ENCODE data around the gene GABRA5. TPM values are rescaled to one million over a fixed set of nuclear protein-coding genes. Genes with fewer than 3 reads are reported as not detected.

The GABRA5 gene
- total and polyA plus RNA-seq, 2 donors (not counting 1 experiment from before 2014, with no cell fraction given) = 0.23 TPM; not detected in 1

DNA sequence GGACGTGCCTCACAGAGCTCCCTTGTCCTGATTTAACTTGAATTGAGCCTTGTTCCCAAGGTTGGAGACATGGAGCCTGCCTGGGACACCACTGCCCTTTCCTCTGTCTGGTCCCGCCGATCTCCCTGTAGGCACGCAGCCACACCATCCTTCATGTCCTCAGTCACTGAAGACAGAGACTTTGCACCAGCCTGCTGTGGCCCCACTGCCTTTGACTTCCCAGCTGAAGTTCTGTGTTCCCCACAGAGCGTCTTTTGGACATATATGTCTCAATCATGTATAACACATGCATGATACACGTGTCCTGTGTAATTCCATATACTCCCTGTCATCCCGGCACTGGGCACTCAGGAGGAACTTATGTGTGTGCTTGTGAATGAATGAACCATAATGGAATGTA is 23.6 kb downstream of the GABRA5 start:
- Histone ChIP-seq H3K36me3 (ENCODE audit: control insufficient read depth, insufficient read depth, low read length) (no peaks in the 10 kb centered on the region), H3K4me3 (replicated peaks in 1 of 4; ENCODE audit: control extremely low read depth in 1 of 4, insufficient read depth in 1 of 4, low read depth in 3 of 4, low read length in 4 of 4) (no peak overlapping the region), H3K79me2 (ENCODE audit: control insufficient read depth, insufficient read depth, low read length) (no peaks in the 10 kb centered on the region), H3K4me2 (ENCODE audit: extremely low read depth, insufficient read depth, low read length) (no peak overlapping the region), H3K9ac (ENCODE audit: insufficient read depth, low read length) (no peak overlapping the region), H4K20me1 (ENCODE audit: control insufficient read depth, extremely low read depth, insufficient read depth, low read length) (no peaks in the 10 kb centered on the region), H3K27ac (ENCODE audit: insufficient read depth, low read length) (no peak overlapping the region), H3K27me3 (ENCODE audit: control insufficient read depth, insufficient read depth, low read length) (no peaks in the 10 kb centered on the region), H3K4me1 (ENCODE audit: control insufficient read depth, extremely low read depth, insufficient read depth, low read length) (no peaks in the 10 kb centered on the region), H2AFZ (ENCODE audit: low read length) (no peak overlapping the region), H3K9me3 (ENCODE audit: control insufficient read depth, insufficient read depth, low read depth, low read length) (no peaks in the 10 kb centered on the region)
- DNase-seq (ENCODE audit: low read depth in 2 of 2) = no peak
- no peak for TF ChIP-seq EZH2 (IDR thresholded peaks at IDR 0.05; ENCODE audit: low read length, missing control alignments)
- TF ChIP-seq, protein P1, sequence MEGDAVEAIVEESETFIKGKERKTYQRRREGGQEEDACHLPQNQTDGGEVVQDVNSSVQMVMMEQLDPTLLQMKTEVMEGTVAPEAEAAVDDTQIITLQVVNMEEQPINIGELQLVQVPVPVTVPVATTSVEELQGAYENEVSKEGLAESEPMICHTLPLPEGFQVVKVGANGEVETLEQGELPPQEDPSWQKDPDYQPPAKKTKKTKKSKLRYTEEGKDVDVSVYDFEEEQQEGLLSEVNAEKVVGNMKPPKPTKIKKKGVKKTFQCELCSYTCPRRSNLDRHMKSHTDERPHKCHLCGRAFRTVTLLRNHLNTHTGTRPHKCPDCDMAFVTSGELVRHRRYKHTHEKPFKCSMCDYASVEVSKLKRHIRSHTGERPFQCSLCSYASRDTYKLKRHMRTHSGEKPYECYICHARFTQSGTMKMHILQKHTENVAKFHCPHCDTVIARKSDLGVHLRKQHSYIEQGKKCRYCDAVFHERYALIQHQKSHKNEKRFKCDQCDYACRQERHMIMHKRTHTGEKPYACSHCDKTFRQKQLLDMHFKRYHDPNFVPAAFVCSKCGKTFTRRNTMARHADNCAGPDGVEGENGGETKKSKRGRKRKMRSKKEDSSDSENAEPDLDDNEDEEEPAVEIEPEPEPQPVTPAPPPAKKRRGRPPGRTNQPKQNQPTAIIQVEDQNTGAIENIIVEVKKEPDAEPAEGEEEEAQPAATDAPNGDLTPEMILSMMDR (conservative IDR thresholded peaks at IDR 0.05 in 1 of 2, IDR thresholded peaks at IDR 0.05 in 1 of 2; ENCODE audit: low read depth in 1 of 2, low read length in 2 of 2) = no peak

DNA sequence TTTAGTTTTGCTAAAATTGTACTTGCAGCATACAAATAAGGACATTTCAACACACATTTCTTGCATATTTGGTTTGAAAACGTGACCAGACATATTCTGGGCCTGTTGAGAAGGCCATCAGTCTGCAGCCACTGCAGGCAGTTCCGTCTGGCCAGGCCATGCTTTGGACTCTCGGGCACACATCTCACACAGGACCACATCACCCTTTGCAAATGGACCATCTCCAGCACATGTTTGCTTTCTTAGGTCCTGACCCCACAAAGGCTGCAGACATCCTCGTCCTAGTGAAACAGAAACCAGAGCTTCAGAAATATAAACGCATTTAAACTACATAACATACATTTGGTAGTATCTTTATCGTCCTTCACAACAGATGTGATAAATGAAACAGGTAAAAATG is 24.1 kb downstream of the GABRA5 start:
- H3K36me3 ChIP-seq (ENCODE audit: control insufficient read depth, insufficient read depth, low read length) = no peaks in the 10 kb centered on the region
- no peak overlapping the region for H3K9ac ChIP-seq (ENCODE audit: insufficient read depth, low read length)
- TF ChIP-seq, protein P1 (conservative IDR thresholded peaks at IDR 0.05 in 1 of 2, IDR thresholded peaks at IDR 0.05 in 1 of 2; ENCODE audit: low read depth in 1 of 2, low read length in 2 of 2) = no peak
- no peak for TF ChIP-seq EZH2 (IDR thresholded peaks at IDR 0.05; ENCODE audit: low read length, missing control alignments)
- no peak overlapping the region for H3K4me3 ChIP-seq (replicated peaks in 1 of 4; ENCODE audit: control extremely low read depth in 1 of 4, insufficient read depth in 1 of 4, low read depth in 3 of 4, low read length in 4 of 4)
- H2AFZ ChIP-seq (ENCODE audit: low read length) = no peak overlapping the region
- H3K27me3 ChIP-seq (ENCODE audit: control insufficient read depth, insufficient read depth, low read length) = no peaks in the 10 kb centered on the region
- H3K4me1 ChIP-seq (ENCODE audit: control insufficient read depth, extremely low read depth, insufficient read depth, low read length) = no peaks in the 10 kb centered on the region
- no peak overlapping the region for H3K27ac ChIP-seq (ENCODE audit: insufficient read depth, low read length)
- H4K20me1 ChIP-seq (ENCODE audit: control insufficient read depth, extremely low read depth, insufficient read depth, low read length) = no peaks in the 10 kb centered on the region
- no peaks in the 10 kb centered on the region for H3K9me3 ChIP-seq (ENCODE audit: control insufficient read depth, insufficient read depth, low read depth, low read length)
- H3K4me2 ChIP-seq (ENCODE audit: extremely low read depth, insufficient read depth, low read length) = no peak overlapping the region
- H3K79me2 ChIP-seq (ENCODE audit: control insufficient read depth, insufficient read depth, low read length) = no peaks in the 10 kb centered on the region
- DNase-seq (ENCODE audit: low read depth in 2 of 2) = no peak

DNA sequence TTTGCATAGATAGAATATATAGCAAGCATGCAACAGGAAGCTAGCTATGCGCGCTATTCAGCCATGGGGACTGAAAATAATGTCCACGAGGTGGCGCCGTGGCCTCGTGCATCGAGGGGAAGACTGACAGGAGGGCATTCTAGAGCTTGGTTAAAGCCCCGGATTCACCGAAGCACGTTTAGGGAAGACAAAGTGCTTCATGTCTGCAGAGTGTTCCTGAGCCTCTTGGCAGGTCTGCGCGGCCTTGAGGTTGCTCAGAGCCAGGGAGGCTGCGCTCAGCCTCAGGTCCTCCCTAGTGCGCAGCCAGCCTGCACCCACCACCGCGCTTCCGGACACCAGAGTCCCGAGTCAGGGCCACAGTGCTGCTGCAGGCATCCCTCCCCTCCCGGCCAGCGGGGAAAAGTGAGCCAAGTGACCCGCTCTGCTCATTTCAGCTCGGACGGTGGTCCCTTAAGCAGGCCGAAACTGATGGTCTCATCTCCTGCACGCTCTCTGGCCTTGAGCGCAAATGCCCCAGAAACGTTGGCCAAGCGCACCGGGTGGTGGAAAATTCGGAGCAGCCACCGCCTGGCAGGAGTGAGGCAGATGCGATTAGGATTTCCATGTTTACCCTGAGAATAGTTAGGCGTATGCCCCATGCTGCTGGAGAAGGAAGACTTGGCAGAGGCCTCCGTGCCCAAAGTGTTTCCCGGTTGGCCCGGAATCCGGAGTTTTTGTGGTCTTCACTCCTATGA is 24.8 kb downstream of the GABRA5 start:
- peak; percentile 72 to 73 for DNase-seq (ENCODE audit: low read depth in 2 of 2)
- Histone ChIP-seq H3K4me2 (ENCODE audit: extremely low read depth, insufficient read depth, low read length) (peak overlapping the region; percentile 78), H3K4me3 (replicated peaks in 1 of 4; ENCODE audit: control extremely low read depth in 1 of 4, insufficient read depth in 1 of 4, low read depth in 3 of 4, low read length in 4 of 4) (peak overlapping the region in 2 of 4 experiments; percentile 25 to 36)

More for the DNA sequence above, 24.8 kb downstream of the GABRA5 start:
- Histone ChIP-seq H3K9me3 (ENCODE audit: control insufficient read depth, insufficient read depth, low read depth, low read length) (no peaks in the 10 kb centered on the region), H3K79me2 (ENCODE audit: control insufficient read depth, insufficient read depth, low read length) (no peaks in the 10 kb centered on the region), H3K27me3 (ENCODE audit: control insufficient read depth, insufficient read depth, low read length) (no peaks in the 10 kb centered on the region), H3K36me3 (ENCODE audit: control insufficient read depth, insufficient read depth, low read length) (no peaks in the 10 kb centered on the region), H3K9ac (ENCODE audit: insufficient read depth, low read length) (no peak overlapping the region), H3K27ac (ENCODE audit: insufficient read depth, low read length) (no peak overlapping the region), H2AFZ (ENCODE audit: low read length) (peak overlapping the region; percentile 35), H3K4me1 (ENCODE audit: control insufficient read depth, extremely low read depth, insufficient read depth, low read length) (no peaks in the 10 kb centered on the region), H4K20me1 (ENCODE audit: control insufficient read depth, extremely low read depth, insufficient read depth, low read length) (no peaks in the 10 kb centered on the region)
- no peak for TF ChIP-seq EZH2 (IDR thresholded peaks at IDR 0.05; ENCODE audit: low read length, missing control alignments)
- TF ChIP-seq, protein P1 (conservative IDR thresholded peaks at IDR 0.05 in 1 of 2, IDR thresholded peaks at IDR 0.05 in 1 of 2; ENCODE audit: low read depth in 1 of 2, low read length in 2 of 2) = peak; percentile 47 to 77
